NB4 (cell line): ENCODE data around the gene SCAND1.
"Not testable (repeated sequence)": the region's sequence is repeated elsewhere in the genome, so short reads cannot be mapped to it uniquely, and the experiment has no call there.

ENCODE experiments used
- DNase-seq: peaks from one replicate; pipeline ENCODE4 v3.0.0; 2010; ENCODE audit warnings: low read depth
- H3K4me3 ChIP-seq: one replicate; pipeline ENCODE4 v1.5.1; 2011; ENCODE audit warnings: mild to moderate bottlenecking, low read depth, low read length, moderate library complexity
- CTCF ChIP-seq: IDR thresholded peaks from one replicate; pipeline ENCODE4 v1.5.1; 2012; ENCODE audit warnings: low read depth, low read length
- MAX ChIP-seq: IDR thresholded peaks from 2 replicates; pipeline ENCODE4 v1.6.1; 2011; ENCODE audit warnings: low read depth, low read length
- MYC ChIP-seq: IDR thresholded peaks from 2 replicates; pipeline ENCODE4 v1.6.1; 2011; ENCODE audit warnings: low read depth, low read length
- POLR2A ChIP-seq: IDR thresholded peaks from 2 replicates; pipeline ENCODE4 v1.6.1; 2011; ENCODE audit warnings: mild to moderate bottlenecking; ENCODE audit not compliant: insufficient read length; ENCODE audit errors: extremely low read depth

Gene SCAND1

GRCh38 chr20:35971981-35972380 is 17.7 kb upstream of the SCAND1 start:
- no peak for DNase-seq
- no peak for TF ChIP-seq MYC
- no peak for TF ChIP-seq CTCF
- TF ChIP-seq MAX: no peak
- no peak overlapping the region for H3K4me3 ChIP-seq

GRCh38 chr20:35968930-35969329 is 14.6 kb upstream of the SCAND1 start:
- TF ChIP-seq POLR2A (no peak), MYC (no peak), CTCF (no peak), MAX (no peak)
- no peak for DNase-seq
- H3K4me3 ChIP-seq: no peak overlapping the region

- H3K4me3 ChIP-seq: no peak within 1 kb of the TSS
- no peak for TF ChIP-seq CTCF
- no peak for TF ChIP-seq POLR2A
- TF ChIP-seq MAX: no peak
- TF ChIP-seq MYC: no peak
- no peak for DNase-seq
These were observed 13.8 kb upstream of the SCAND1 start, which contains the start of gene CNBD2 for GRCh38 chr20:35967979-35968640. Gene CNBD2 (plus strand): TSS chr20:35968590. CDS start chr20:35968763, 173 bp downstream.

- H3K4me3 ChIP-seq: no peak overlapping the region
- TF ChIP-seq POLR2A: no peak
- no peak for TF ChIP-seq CTCF
- TF ChIP-seq MYC: no peak
- no peak for TF ChIP-seq MAX
- no peak for DNase-seq
These were observed 9.6 kb upstream of the SCAND1 start for GRCh38 chr20:35963878-35964277.

- DNase-seq, H3K4me3 ChIP-seq: not testable (repeated sequence)
These were observed 5.0 kb upstream of the SCAND1 start for GRCh38 chr20:35959291-35959690.

GRCh38 chr20:35956616-35957015 is 2.3 kb upstream of the SCAND1 start:
- H3K4me3 ChIP-seq: no peak overlapping the region
- no peak for TF ChIP-seq POLR2A
- no peak for TF ChIP-seq MYC
- TF ChIP-seq MAX: no peak
- TF ChIP-seq CTCF: no peak
- DNase-seq: no peak
